ENCODE data around the gene SAMD4B.
A peak's percentile ranks its signal among the peaks of the same experiment; 100 is the strongest.

The SAMD4B gene, protein sequence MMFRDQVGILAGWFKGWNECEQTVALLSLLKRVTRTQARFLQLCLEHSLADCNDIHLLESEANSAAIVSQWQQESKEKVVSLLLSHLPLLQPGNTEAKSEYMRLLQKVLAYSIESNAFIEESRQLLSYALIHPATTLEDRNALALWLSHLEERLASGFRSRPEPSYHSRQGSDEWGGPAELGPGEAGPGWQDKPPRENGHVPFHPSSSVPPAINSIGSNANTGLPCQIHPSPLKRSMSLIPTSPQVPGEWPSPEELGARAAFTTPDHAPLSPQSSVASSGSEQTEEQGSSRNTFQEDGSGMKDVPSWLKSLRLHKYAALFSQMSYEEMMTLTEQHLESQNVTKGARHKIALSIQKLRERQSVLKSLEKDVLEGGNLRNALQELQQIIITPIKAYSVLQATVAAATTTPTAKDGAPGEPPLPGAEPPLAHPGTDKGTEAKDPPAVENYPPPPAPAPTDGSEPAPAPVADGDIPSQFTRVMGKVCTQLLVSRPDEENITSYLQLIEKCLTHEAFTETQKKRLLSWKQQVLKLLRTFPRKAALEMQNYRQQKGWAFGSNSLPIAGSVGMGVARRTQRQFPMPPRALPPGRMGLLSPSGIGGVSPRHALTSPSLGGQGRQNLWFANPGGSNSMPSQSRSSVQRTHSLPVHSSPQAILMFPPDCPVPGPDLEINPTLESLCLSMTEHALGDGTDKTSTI

DNA sequence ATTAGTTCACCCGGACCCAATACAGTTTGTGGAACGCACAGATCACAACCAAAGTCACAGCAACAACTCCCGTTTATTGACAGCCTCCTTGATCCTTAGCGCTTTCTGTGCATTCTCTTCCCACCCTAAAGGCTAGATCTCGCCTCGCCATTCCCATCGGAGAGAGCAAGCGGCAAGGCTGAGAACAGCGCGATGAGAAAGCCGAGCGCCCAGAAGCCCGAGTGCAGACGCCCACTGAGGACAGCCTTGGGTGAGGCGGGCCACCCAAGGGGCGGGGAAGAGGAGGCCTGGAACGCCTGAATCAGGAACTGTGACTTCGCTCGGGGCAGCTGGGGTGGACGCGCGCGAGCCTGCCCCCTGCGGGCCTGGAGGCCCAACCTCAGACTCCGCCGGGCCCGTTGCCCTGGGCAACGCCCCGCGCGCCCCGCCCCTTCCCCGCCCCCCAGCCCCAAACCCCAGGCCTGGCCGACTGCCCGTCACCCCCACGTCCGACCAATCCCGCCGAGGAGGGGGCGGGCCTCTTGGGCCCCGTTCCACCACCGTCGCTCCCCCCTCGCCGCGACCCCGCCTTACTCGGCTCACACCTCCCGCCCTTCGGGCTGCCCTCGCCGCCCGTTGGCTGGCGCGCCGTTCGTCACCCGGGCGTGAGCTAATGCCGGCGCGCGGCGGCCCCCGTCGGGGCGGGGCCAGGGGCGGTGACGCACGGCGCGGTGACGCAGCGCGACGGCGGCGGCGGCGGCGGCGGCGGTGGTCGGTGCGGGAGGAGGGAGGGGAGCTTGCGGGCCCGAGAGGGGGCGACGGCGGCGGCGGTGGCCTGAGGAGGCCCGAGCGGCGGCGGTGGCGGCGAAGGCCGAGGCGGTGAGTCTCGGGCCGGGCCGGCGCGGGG, at the start of gene SAMD4B:
SAMD4B (plus strand) TSS at position 703 of the 886 bp plus-strand sequence. CDS start 14,473 bp downstream, outside the sequence.
- peak; percentile 97 for FAIRE-seq

DNA sequence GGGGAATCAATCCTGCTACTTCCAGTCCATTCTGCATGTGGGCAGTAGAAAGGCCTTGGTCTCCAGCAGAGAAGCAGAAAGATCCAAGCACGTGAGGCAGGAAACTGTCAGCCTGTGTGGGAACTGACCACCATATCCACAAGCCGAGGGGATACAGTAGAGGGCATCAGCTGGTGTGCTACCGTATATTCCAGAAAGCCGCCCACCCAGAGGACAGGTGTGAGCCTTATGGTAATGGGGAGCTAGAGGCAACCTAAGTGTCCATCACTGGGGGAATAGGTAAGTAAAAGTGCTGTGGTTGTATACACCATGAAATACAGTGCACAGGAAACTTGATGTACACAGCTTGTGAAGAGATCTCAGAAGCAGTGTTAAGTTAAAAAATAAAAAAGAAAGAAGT, 48.8 kb upstream of the SAMD4B start:
- no peak for FAIRE-seq
- DNase-seq (ENCODE audit: extremely low spot score, insufficient read length, low read depth) = no peak

More for the DNA sequence above, at the start of gene SAMD4B:
- peak; percentile 93 for DNase-seq (ENCODE audit: extremely low spot score, insufficient read length, low read depth)

DNA sequence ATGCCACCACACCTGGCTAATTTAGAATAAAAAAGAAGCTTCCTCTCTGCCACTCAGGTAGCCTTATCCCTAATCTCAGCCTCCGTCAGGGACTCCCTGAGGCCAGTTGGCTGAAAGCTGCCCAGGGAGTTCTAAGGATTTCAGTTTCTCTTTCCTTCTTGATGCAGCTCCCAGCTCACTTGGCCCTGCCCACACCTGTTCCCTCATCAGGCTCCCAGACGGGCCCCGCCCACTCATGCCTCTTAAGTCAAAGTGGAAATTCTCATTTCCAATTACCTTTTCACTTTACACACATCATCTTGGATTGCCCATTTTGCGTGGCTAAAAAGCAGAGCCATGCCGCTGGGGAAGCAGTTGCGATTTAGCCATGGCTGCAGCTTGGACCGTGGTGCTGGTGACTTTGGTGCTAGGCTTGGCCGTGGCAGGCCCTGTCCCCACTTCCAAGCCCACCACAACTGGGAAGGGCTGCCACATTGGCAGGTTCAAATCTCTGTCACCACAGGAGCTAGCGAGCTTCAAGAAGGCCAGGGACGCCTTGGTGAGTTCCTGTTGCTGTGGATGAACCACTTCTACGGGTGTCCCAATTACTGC, 46.1 kb upstream of the SAMD4B start, which contains the start of gene IFNL1:
IFNL1 (plus strand) TSS at position 353 of the 591 bp plus-strand sequence; CDS start at position 368, 15 bp downstream.
- no peak for FAIRE-seq
- no peak for DNase-seq (ENCODE audit: extremely low spot score, insufficient read length, low read depth)

DNA sequence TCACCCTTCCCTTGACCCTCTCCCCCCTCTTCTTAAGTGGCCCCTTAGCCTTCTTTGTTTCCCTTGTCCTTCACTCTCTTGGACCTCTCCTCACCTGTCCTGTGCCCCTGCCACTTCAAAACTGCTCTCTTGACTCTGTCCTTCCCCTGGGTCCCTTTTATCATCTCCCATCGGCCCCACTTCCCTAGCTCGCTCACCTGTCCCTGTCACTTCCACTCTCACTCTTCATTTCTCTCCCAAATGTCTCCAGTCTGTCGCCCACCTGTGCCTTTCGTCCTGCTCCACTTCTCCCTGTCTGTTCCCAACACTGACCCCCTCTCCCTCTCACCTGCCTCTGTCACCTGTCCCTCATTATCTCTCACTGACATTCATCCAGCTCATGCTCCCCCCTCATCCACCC, 45.3 kb upstream of the SAMD4B start:
- FAIRE-seq = no peak

DNA sequence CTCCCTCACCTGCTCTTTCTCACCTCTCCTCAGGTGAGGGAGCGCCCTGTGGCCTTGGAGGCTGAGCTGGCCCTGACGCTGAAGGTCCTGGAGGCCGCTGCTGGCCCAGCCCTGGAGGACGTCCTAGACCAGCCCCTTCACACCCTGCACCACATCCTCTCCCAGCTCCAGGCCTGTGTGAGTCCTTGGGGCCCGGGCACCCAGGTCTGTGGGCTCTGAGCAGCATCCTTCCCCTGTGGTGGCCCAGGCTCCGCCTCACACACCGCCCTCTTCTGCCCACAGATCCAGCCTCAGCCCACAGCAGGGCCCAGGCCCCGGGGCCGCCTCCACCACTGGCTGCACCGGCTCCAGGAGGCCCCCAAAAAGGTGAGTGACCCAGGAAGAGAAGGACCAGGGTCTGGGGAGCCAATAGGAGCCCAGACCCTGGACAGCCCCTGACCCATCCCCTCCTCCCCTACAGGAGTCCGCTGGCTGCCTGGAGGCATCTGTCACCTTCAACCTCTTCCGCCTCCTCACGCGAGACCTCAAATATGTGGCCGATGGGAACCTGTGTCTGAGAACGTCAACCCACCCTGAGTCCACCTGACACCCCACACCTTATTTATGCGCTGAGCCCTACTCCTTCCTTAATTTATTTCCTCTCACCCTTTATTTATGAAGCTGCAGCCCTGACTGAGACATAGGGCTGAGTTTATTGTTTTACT, 44.1 kb upstream of the SAMD4B start:
- FAIRE-seq (no peak), DNase-seq (ENCODE audit: extremely low spot score, insufficient read length, low read depth) (no peak)

More for the DNA sequence above, 45.3 kb upstream of the SAMD4B start:
- no peak for DNase-seq (ENCODE audit: extremely low spot score, insufficient read length, low read depth)

DNA sequence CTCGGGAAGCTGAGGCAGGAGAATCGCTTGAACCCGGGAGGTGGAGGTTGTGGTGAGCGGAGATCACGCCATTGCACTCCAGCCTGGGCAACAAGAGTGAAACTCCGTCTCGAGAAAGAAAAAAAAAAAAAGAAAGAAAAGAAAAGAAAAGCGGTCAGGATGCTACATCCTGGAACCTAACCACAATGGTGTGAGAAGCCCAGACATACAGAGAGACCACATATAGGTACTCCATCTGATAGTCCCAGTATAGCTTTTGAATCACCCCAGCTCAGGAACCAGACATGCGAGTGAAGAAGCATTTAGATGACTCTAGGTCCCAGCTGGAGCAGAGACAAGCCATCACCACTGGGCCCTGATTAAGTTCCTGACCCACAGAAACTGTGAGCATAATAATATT, 42.8 kb upstream of the SAMD4B start:
- DNase-seq (ENCODE audit: extremely low spot score, insufficient read length, low read depth) (no peak), FAIRE-seq (no peak)

DNA sequence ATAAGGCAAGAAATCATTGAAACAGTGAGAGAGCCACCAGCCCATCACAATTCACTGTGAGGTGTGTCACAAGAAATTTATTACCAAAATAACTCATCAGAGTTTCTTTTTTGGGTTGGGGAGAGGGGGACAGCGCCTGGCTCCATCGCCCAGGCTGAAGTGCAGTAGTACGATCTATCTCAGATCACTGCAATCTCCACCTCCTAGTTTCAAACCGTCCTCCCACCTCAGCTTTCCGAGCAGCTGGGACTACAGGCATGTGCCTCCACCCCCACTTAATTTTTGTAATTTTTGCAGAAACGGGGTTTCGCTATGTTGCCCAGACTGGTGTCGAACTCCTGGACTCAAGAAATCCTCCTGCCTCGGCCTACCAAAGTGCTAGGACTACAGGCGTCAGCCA, 42.4 kb upstream of the SAMD4B start:
- FAIRE-seq (no peak), DNase-seq (ENCODE audit: extremely low spot score, insufficient read length, low read depth) (no peak)

DNA sequence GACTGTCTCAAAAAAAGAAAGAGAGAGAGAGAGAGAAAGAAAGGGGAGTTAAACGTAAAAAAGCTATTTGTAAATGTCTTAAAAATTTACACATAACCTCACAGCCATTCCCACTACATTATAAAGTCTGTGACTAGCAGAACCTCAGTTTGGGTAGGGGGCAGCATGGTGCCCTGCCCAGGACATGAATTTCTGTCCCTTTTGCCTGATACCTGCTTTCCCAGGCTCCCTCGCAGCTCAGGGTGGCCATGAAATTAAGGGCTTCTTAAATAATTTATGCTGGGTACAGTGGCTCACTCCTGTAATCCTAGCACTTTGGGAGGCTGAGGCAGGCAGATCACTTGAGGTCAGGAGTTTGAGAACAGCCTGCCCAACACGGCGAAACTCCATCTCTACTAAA, 41.2 kb upstream of the SAMD4B start:
- DNase-seq (ENCODE audit: extremely low spot score, insufficient read length, low read depth) = no peak
- no peak for FAIRE-seq

DNA sequence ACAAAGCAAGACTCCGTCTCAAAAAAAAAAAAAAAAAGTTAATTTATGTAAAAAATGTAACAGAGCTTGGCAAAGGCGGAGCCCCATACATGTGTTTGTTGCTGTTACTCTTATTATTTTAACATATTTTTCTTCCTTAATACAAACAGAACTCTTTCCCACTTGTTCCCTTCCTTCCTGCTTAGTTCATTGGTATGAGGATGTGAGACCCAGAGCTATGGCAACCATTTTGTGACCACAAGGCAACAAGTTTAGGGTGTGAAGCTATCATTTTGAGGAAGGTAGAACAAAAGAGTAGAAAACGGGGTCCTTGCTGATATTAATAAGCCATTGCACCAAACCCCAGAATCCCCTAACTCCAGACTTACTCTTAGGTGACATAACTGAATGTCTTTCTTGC, 40.7 kb upstream of the SAMD4B start:
- no peak for DNase-seq (ENCODE audit: extremely low spot score, insufficient read length, low read depth)
- no peak for FAIRE-seq

DNA sequence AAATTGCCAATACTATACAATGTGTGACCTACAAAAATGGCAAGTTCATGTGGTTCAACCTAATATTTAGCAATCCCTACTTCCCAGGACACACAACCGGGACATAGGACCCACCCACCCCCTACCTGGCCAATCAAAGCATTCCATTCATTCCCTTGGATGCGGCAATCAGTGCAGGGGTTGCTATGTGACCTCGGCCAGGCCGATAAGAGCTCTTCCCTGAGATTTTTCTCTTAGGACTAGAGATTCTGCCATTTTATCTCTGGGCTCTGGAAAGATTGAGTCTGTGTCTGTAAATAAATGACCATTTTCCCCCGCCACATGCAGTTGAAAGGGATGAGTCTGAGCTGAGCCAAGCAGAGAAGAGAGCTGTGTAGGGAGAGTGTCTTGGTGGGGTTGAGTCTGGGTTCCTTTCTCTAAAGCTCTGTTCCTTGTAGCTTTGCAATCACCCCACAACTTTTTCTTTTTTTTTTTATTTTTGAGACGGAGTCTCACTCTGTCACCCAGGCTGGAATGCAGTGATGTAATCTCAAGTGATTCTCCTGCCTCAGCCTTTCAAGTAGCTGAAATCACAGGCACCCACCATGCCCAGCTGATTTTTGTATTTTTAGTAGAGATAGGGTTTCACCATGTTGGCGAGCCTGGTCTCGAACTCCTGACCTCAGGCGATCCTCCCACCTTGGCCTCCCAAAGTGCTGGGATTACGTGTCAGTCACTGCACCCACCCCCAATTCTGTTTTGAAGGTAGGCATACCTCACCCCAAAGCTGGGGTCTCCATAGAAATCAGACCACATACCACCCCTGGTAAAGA, 38.6 kb upstream of the SAMD4B start:
- DNase-seq (ENCODE audit: extremely low spot score, insufficient read length, low read depth) = no peak
- no peak for FAIRE-seq

DNA sequence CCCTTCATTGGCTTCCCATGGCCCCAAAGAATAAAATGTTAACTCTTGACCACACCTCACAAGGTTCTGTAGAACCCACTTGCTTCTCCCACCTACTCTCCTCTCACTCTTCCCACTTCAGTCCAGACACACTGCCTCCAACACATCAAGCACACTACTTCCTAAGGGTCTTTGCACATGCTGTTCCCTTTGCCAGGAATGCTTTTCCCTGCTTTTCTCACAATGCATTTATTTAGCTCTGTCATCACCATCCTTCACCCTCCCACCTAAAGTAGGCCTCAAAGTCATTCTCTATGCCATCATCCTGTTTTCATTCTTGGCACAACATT, 38.1 kb upstream of the SAMD4B start:
- DNase-seq (ENCODE audit: extremely low spot score, insufficient read length, low read depth) (no peak), FAIRE-seq (no peak)

DNA sequence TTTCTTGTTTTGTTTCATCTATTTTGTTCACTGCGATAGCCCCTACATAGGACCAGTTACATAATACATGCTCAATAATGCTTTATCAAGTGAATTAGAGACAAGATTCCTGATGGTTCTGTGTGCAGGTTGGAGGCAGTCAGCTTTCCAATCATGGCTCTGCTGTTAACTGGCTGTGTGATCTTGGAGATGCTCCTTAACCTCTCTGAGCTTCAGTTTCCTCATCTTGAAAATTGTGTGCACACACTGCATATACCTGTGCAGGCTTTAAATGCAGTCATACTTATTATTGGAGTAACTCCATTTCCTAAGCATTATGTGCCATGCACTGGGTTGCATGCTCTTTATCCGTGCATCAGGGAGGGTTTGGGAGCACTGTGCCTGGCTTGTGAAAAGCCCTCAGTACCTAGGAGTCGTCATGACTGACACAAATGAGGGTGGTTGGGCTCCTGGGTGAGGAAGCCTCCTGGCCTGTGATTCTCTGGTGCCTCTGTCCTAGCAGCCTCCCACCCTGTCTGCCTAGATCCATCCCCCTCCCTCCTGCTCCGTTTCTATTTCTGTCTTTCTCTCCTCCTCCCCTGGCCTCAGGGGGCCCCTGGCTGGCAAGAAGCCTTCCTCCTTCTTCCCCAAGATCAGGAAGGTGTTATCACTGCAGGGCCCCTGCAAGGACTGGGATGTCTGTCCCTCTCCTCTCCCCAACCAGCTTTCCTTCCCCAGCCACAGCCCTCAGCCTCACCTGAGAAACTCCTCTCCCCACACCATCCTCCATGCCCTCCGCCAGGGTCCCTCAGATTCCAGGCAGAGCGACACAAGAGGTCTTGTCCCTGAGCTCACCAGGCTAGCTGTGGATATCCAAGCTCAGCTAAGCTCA, 37.3 kb upstream of the SAMD4B start:
- FAIRE-seq (no peak), DNase-seq (ENCODE audit: extremely low spot score, insufficient read length, low read depth) (no peak)

DNA sequence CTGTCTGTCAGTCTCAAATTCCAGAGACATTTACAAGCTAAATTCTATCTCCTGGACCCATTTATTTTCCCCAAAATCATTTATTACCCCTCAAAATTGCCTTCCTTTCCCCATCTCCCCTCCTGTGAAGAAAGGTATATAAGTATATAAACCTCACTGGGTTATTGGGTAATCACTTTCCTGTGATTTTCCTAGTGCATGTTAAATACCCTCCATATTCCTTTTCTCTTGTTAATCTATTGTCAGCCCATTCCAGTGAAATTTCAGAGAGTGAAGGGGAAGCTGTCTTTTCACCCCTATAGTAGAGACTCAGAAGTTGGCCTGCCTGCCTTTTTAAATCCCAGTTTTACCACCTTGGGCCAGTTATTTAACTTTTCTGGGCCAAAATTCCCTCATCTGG, 36.1 kb upstream of the SAMD4B start:
- no peak for FAIRE-seq
- DNase-seq (ENCODE audit: extremely low spot score, insufficient read length, low read depth) = no peak

DNA sequence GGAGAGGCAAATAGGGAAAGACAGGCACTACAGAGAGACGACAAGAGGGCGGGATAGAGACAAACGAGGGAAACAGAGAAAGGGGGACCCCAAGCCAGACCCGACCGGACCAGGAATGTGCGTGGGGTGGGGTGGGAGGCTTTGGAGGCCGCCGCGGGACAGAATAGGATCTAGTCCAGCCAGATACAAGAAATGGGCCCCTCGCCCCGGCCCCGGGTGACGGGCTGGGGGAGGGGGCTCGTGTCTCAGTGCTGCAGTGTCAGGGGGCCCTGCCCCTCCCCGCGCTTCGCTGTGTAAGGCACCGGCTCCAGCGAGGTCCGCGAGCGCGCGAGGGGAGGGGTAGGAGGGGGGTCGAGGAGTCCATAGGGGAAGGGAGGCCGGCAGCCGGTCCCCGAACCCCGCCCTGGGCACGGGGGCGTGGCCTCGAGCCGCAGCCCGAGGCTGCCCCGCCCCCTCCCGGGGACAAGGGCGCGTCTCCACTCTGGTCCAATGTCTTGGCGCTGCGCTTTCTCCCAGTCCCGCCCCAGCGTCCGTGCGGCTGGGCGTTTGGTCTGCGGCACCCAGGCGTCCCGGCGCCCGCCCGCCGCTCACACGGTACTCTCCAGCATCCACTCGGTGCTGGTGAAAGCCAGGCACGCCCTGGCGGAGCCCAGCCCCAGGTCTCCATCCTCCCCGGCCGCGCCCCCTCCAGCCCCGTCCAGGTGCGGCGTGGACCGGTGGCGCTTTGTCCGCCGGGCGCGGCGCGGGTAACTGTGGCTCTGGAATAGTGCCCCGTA, 35.0 kb upstream of the SAMD4B start:
- FAIRE-seq = no peak
- no peak for DNase-seq (ENCODE audit: extremely low spot score, insufficient read length, low read depth)

DNA sequence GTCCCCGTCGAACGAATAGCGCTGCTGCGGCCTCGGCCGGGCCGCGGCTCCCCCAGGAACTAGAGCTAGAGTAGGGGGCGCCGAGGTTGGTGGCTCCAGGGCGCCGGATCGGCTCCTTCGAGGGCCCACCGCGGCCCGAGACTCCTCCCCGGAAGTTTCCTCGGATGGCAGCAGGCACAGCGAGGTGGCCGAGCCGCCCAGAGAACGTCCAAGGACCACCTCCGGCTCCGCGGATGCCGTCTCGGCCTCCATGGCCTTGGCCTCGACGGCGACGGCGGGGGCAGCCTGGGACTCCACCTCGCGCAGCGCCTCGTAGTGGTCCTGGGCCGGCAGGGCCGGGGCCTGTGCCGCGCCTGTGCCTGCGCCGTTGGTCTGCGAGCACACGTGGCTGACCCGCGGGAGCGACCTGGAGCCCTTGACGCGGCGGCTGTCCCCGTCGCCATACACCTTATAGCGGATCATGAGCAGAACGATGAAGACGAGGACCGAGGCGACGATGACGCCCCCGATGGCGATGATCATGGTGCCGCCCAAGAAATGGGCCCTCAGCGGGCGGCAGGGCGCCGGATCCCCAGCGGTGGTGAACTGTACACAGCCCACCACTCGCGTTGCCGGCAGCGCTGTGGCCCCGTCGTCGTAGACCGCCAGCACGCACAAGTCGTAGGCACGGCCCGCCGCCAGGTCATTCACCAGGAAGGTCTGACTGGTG, 34.2 kb upstream of the SAMD4B start:
- DNase-seq (ENCODE audit: extremely low spot score, insufficient read length, low read depth) (no peak), FAIRE-seq (no peak)

DNA sequence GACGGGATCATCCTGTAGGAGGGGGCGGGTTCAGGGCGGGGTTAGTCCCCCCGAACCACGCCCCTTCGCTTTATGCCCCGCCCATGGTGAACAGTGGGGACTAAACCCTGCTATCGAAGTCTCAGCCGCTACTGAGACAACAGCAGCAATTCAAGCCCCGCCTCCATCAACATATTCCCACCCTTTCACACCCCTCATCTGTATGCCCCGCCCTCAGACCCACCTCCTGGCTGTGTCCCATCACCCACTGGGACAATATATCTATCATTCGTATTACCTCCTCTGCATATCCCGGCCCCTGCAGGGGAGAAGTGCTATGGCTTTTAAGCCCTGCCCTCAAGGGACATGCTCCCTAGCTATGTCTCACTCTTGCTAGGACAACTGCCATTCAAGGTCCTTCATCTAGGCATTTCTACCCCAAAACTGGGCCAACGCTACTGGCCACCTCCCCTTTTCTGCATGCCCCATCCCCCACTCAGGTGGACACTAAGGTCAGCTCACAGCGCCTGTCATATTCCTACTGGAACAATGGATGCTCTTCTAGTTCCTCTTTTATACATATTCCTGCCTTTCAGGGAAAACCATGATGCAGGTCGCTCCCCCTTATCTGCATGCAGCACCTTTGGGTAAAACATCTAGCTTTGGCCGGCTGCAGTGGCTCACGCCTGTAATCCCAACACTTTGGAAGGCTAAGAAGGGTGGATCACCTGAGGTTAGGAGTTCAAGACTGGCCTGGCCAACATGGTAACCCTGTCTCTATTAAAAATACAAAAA, 33.5 kb upstream of the SAMD4B start:
- DNase-seq (ENCODE audit: extremely low spot score, insufficient read length, low read depth) = no peak
- FAIRE-seq = no peak

All from GM18507 (cell line).